ENCODE results near the gene MSH5. TPM values are rescaled to one million over a fixed set of nuclear protein-coding genes. Genes with fewer than 3 reads are reported as not detected.

Gene MSH5
- total and polyA plus RNA-seq, 9 of the 15 experiments (the other 6 are each of a cell fraction or from before 2014, with no cell fraction given): 12.5 to 104 (median 46.6) TPM

GRCh38 chr6:31717499-31718222, 22.1 kb upstream of the MSH5 start (continued):
- TF ChIP-seq ZBTB2 (IDR thresholded peaks at IDR 0.05) (peak; percentile 77; the same call in 1 of the 2 replicates), NFIX (CRISPR knock-in tag; IDR thresholded peaks at IDR 0.05; ENCODE audit: low read depth) (no peak), PHF20 (IDR thresholded peaks at IDR 0.05; ENCODE audit: partially characterized antibody) (peak; percentile 60), SMAD4 (CRISPR knock-in tag; conservative IDR thresholded peaks at IDR 0.05) (0 out of 2 replicates have a peak, but pooled peaks have one; percentile 27), ATF1 (CRISPR knock-in tag; IDR thresholded peaks at IDR 0.05) (peak; percentile 44; the same call in 1 of the 2 replicates), ATF1 (tag; IDR thresholded peaks at IDR 0.05) (peak; percentile 61), DPF2 (IDR thresholded peaks at IDR 0.05) (peak; percentile 56), USF1 (CRISPR knock-in tag; IDR thresholded peaks at IDR 0.05) (peak; percentile 56), ESRRA (IDR thresholded peaks at IDR 0.05; ENCODE audit: borderline replicate concordance, low read depth) (peak; percentile 96), POLR2AphosphoS5 (IDR thresholded peaks at IDR 0.05; ENCODE audit: control insufficient read depth, insufficient read depth, low read depth, low read length) (0 out of 2 replicates have a peak, but pooled peaks have one; percentile 18), XRCC5 (IDR thresholded peaks at IDR 0.05; ENCODE audit: low read depth, low read length) (0 out of 2 replicates have a peak, but pooled peaks have one; percentile 43), HDAC1 (IDR thresholded peaks at IDR 0.05) (peak in 1 of 2 experiments; percentile 73; a peak in 2 of 4 replicates), TCF3 (CRISPR knock-in tag; IDR thresholded peaks at IDR 0.05) (peak; percentile 17; the same call in 1 of the 2 replicates), ZFP91 (CRISPR knock-in tag; IDR thresholded peaks at IDR 0.05) (no peak), JUND (IDR thresholded peaks at IDR 0.05; ENCODE audit: borderline replicate concordance, low read depth, low read length) (peak; percentile 40; the same call in 1 of the 2 replicates), JUND (tag; IDR thresholded peaks at IDR 0.05; ENCODE audit: borderline replicate concordance, low read depth, low read length) (no peak; the same call in 2 of the 3 replicates), PML (IDR thresholded peaks at IDR 0.05; ENCODE audit: low read length) (0 out of 2 replicates have a peak, but pooled peaks have one; percentile 36), ZFP36 (IDR thresholded peaks at IDR 0.05; ENCODE audit: low read depth, low read length, partially characterized antibody) (peak; percentile 6), BHLHE40 (IDR thresholded peaks at IDR 0.05; ENCODE audit: low read length) (peak; percentile 56; the same call in 1 of the 2 replicates), ELF4 (CRISPR knock-in tag; IDR thresholded peaks at IDR 0.05) (peak; percentile 37; the same call in 1 of the 2 replicates), CREM (IDR thresholded peaks at IDR 0.05; ENCODE audit: low read depth) (peak; percentile 94), MYC (IDR thresholded peaks at IDR 0.05; ENCODE audit: low read depth, low read length) (peak; percentile 86), MYC (CRISPR knock-in tag; IDR thresholded peaks at IDR 0.05; ENCODE audit: borderline replicate concordance, low read depth) (no peak), NRF1 (conservative IDR thresholded peaks at IDR 0.05 in 1 of 2, IDR thresholded peaks at IDR 0.05 in 1 of 2) (peak; percentile 22 to 49; a peak in 1 of 4 replicates), SRF (CRISPR knock-in tag; IDR thresholded peaks at IDR 0.05) (peak in 1 of 2 experiments; percentile 88; a peak in 1 of 4 replicates), ZBTB7A (IDR thresholded peaks at IDR 0.05; ENCODE audit: borderline replicate concordance, control insufficient read depth, low read depth, low read length) (peak; percentile 81; the same call in 1 of the 2 replicates)
